Cortex of kidney (tissue), 1 donor: Measurements from ENCODE around the gene ENTPD7.
"Not testable (repeated sequence)": the region's sequence is repeated elsewhere in the genome, so short reads cannot be mapped to it uniquely, and the experiment has no call there.

ENCODE experiments used
- DNase-seq: peaks from one replicate; lab custom pipeline; 2025; lab: John Stamatoyannopoulos, UW

ENTPD7 gene

GRCh38 chr10:99659031-99659867, at the start of gene ENTPD7:
TSS of gene ENTPD7 (plus strand) at chr10:99659509. CDS start at chr10:99659957, 448 bp downstream.
- peak; percentile 17 for DNase-seq

- no peak for DNase-seq
Measured at GRCh38 chr10:99610221-99610620, 49.1 kb upstream of the ENTPD7 start.

GRCh38 chr10:99611326-99611725, 48.0 kb upstream of the ENTPD7 start:
- DNase-seq: no peak

- DNase-seq: no peak
Measured at GRCh38 chr10:99612167-99612831, 47.0 kb upstream of the ENTPD7 start.

GRCh38 chr10:99615426-99615825, 43.9 kb upstream of the ENTPD7 start:
- DNase-seq: no peak

- DNase-seq: no peak
Measured at GRCh38 chr10:99617696-99618095, 41.6 kb upstream of the ENTPD7 start.

GRCh38 chr10:99619090-99619800, 40.1 kb upstream of the ENTPD7 start:
- DNase-seq: no peak

- DNase-seq: peak; percentile 30
Measured at GRCh38 chr10:99619851-99620710, 39.2 kb upstream of the ENTPD7 start, which contains the start of gene SLC25A28. TSS of gene SLC25A28 (minus strand) at chr10:99620439. CDS start at chr10:99620335, 104 bp downstream.

- DNase-seq: no peak
Measured at GRCh38 chr10:99620711-99621453, 38.4 kb upstream of the ENTPD7 start.

- no peak for DNase-seq
Measured at GRCh38 chr10:99621454-99622251, 37.7 kb upstream of the ENTPD7 start.

GRCh38 chr10:99623919-99624318, 35.4 kb upstream of the ENTPD7 start:
- no peak for DNase-seq

- not testable (repeated sequence) for DNase-seq
Measured at GRCh38 chr10:99625124-99625523, 34.2 kb upstream of the ENTPD7 start.

- no peak for DNase-seq
Measured at GRCh38 chr10:99628923-99629624, 30.2 kb upstream of the ENTPD7 start.

- no peak for DNase-seq
Measured at GRCh38 chr10:99629625-99629978, 29.7 kb upstream of the ENTPD7 start.

GRCh38 chr10:99630433-99630832, 28.9 kb upstream of the ENTPD7 start:
- DNase-seq: no peak

GRCh38 chr10:99630991-99631390, 28.3 kb upstream of the ENTPD7 start:
- no peak for DNase-seq

GRCh38 chr10:99631496-99631895, 27.8 kb upstream of the ENTPD7 start:
- no peak for DNase-seq

- DNase-seq: no peak
Measured at GRCh38 chr10:99633832-99634231, 25.5 kb upstream of the ENTPD7 start.

- no peak for DNase-seq
Measured at GRCh38 chr10:99647601-99648151, 11.6 kb upstream of the ENTPD7 start.
